ENCODE results near the gene CDRT15. TPM values are rescaled to one million over a fixed set of nuclear protein-coding genes. Genes with fewer than 3 reads are reported as not detected.
"Not testable (repeated sequence)": the region's sequence is repeated elsewhere in the genome, so short reads cannot be mapped to it uniquely, and the experiment has no call there.

CDRT15 gene
- total RNA-seq, 1 donor from 2014 or later: not detected

DNA sequence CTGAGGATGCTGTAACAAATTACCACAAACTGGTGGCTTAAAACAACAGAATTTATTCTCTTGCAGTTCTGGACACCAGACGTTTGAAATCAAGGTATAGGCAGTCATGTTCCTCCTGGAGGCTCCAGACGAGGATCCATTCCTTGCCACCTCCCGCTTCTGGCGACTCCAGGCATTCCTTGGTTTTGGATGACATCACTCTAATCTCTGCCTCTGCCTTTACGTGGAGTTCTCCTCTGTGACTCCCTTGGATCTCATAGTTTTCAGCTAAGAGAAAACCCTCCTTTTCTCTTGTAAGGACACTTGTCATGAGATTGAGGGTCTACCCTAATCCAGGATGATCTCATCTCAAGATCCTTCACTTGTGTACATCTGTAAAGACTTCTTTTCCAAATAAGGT is 32.8 kb upstream of the CDRT15 start:
- Histone ChIP-seq H3K36me3 (no peaks in the 10 kb centered on the region), H3K27me3 (no peaks in the 10 kb centered on the region), H3K27ac (no peak overlapping the region), H3K9me3 (no peaks in the 10 kb centered on the region), H3K4me3 (no peak overlapping the region), H3K4me1 (no peaks in the 10 kb centered on the region)
- no peak for DNase-seq (ENCODE audit: extremely low spot score in 2 of 2)
- TF ChIP-seq POLR2AphosphoS5 (IDR thresholded peaks at IDR 0.05; ENCODE audit: insufficient read depth in 1 of 2, low read depth in 1 of 2): no peak
- no peak for TF ChIP-seq POLR2A (IDR thresholded peaks at IDR 0.05)
- TF ChIP-seq CTCF (IDR thresholded peaks at IDR 0.05): no peak
- intact Hi-C loops (cut with DNase I): no loop called here

DNA sequence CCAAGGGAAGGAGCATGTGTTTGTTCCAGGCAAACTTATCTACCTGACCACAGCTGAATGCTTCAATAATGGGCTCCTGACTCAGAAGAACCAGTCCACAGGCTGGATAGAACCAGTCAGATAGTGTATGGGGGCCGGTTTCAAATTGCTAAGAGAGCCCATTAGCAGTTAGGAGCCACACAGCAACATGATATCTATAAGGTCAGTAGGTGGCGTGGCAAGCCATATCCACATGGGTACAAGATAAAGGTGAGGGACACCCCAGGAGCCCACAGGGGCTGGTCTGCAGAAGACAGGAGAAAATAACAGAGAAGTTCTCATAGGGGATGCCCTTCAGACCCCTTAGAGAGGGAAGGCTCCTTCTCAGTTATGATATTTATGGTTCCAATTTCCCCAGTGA is 31.6 kb upstream of the CDRT15 start:
- Histone ChIP-seq H3K4me1 (no peaks in the 10 kb centered on the region), H3K36me3 (no peaks in the 10 kb centered on the region), H3K27ac (no peak overlapping the region), H3K4me3 (no peak overlapping the region), H3K9me3 (no peaks in the 10 kb centered on the region), H3K27me3 (no peaks in the 10 kb centered on the region)
- no peak for DNase-seq (ENCODE audit: extremely low spot score in 2 of 2)
- TF ChIP-seq POLR2A (IDR thresholded peaks at IDR 0.05) (no peak), CTCF (IDR thresholded peaks at IDR 0.05) (no peak), POLR2AphosphoS5 (IDR thresholded peaks at IDR 0.05; ENCODE audit: insufficient read depth in 1 of 2, low read depth in 1 of 2) (no peak)
- intact Hi-C loops (cut with DNase I): no loop called here

GRCh38 chr17:14261406-14261805 is 24.7 kb upstream of the CDRT15 start:
- DNase-seq (ENCODE audit: extremely low spot score in 2 of 2): no peak
- no peaks in the 10 kb centered on the region for H3K9me3 ChIP-seq
- no peak overlapping the region for H3K4me3 ChIP-seq
- TF ChIP-seq POLR2A (IDR thresholded peaks at IDR 0.05) (no peak), CTCF (IDR thresholded peaks at IDR 0.05) (no peak), POLR2AphosphoS5 (IDR thresholded peaks at IDR 0.05; ENCODE audit: insufficient read depth in 1 of 2, low read depth in 1 of 2) (no peak)
- H3K27ac ChIP-seq: no peak overlapping the region
- H3K4me1 ChIP-seq: no peaks in the 10 kb centered on the region
- no peaks in the 10 kb centered on the region for H3K27me3 ChIP-seq
- no peaks in the 10 kb centered on the region for H3K36me3 ChIP-seq
- intact Hi-C loops (cut with DNase I): no loop called here

DNA sequence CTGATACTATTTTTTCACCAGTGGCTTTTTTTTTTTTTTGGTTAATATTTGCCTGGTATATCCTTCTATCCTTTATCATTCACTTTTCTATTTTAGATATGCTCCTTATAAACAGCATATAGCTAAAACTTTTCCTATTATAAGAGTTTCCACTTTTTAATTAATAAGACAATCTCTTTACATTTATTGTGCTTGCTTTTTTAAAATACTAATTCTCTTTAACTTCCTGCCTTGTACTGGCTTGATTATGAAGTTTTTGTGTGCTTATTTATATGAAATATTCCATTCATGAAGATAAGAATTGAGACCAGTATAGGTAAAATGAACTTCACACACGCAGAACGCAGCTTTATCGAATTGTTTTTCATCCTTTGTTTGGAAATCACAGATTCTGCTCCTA is 9.0 kb upstream of the CDRT15 start:
- no peak overlapping the region for H3K4me3 ChIP-seq
- H3K9me3 ChIP-seq: no peaks in the 10 kb centered on the region
- H3K4me1 ChIP-seq: no peaks in the 10 kb centered on the region
- no peaks in the 10 kb centered on the region for H3K27me3 ChIP-seq
- DNase-seq (ENCODE audit: extremely low spot score in 2 of 2): no peak
- H3K36me3 ChIP-seq: no peaks in the 10 kb centered on the region
- TF ChIP-seq CTCF (IDR thresholded peaks at IDR 0.05): no peak
- TF ChIP-seq POLR2A (IDR thresholded peaks at IDR 0.05): no peak
- TF ChIP-seq POLR2AphosphoS5 (IDR thresholded peaks at IDR 0.05; ENCODE audit: insufficient read depth in 1 of 2, low read depth in 1 of 2): no peak
- no peak overlapping the region for H3K27ac ChIP-seq
- intact Hi-C loops (cut with DNase I): no loop called here

DNA sequence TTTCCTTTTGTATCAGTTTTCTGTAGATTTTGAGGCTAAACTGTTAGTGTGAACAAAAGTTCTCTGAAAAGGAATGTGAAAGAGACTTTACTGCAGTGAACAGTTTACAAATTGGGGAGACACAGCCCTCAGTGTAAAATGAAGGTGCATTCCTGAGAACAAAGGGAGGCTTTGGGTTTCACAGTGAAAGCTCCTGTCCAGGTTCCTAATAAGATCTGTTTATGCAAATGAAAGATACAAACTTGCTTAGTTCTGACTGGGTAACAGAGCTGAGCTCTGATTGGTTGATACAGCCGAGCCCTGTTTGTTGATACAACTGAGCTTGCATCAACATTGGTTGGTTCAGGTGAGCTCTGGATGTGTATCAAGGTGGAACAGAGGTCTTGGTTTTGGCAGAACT is 8.3 kb upstream of the CDRT15 start:
- no peaks in the 10 kb centered on the region for H3K4me1 ChIP-seq
- intact Hi-C loops (cut with DNase I): no loop called here
- no peaks in the 10 kb centered on the region for H3K36me3 ChIP-seq
- H3K27ac ChIP-seq: no peak overlapping the region
- TF ChIP-seq POLR2A (IDR thresholded peaks at IDR 0.05): no peak
- no peak for TF ChIP-seq CTCF (IDR thresholded peaks at IDR 0.05)
- no peak for TF ChIP-seq POLR2AphosphoS5 (IDR thresholded peaks at IDR 0.05; ENCODE audit: insufficient read depth in 1 of 2, low read depth in 1 of 2)
- no peaks in the 10 kb centered on the region for H3K9me3 ChIP-seq
- no peaks in the 10 kb centered on the region for H3K27me3 ChIP-seq
- H3K4me3 ChIP-seq: no peak overlapping the region
- no peak for DNase-seq (ENCODE audit: extremely low spot score in 2 of 2)

- H3K27me3 ChIP-seq; H3K4me3 ChIP-seq; intact Hi-C loops (cut with DNase I); H3K36me3 ChIP-seq; H3K9me3 ChIP-seq; DNase-seq (ENCODE audit: extremely low spot score in 2 of 2); H3K4me1 ChIP-seq; H3K27ac ChIP-seq: not testable (repeated sequence)
These were observed 2.6 kb upstream of the CDRT15 start for GRCh38 chr17:14239271-14239670.

GRCh38 chr17:14236032-14236431 is 630 bp downstream of the CDRT15 start:
- H3K27me3 ChIP-seq; intact Hi-C loops (cut with DNase I); H3K4me3 ChIP-seq; H3K27ac ChIP-seq; H3K4me1 ChIP-seq; DNase-seq (ENCODE audit: extremely low spot score in 2 of 2); H3K36me3 ChIP-seq; H3K9me3 ChIP-seq: not testable (repeated sequence)

GRCh38 chr17:14235047-14235446 is 1.6 kb downstream of the CDRT15 start:
- H3K36me3 ChIP-seq; H3K27ac ChIP-seq; DNase-seq (ENCODE audit: extremely low spot score in 2 of 2); H3K27me3 ChIP-seq; intact Hi-C loops (cut with DNase I); H3K4me1 ChIP-seq; H3K4me3 ChIP-seq; H3K9me3 ChIP-seq: not testable (repeated sequence)
